Measurements from ENCODE around the gene CCDC86.

GRCh38 chr11:60868682-60869450 is 27.0 kb downstream of the CCDC86 start:
- TF ChIP-seq NFATC3 (IDR thresholded peaks at IDR 0.05) (no peak), ATF3 (IDR thresholded peaks at IDR 0.05) (no peak), ATF3 (CRISPR knock-in tag; conservative IDR thresholded peaks at IDR 0.05) (no peak), GABPA (tag; conservative IDR thresholded peaks at IDR 0.05; ENCODE audit: low read depth) (no peak), ATF2 (CRISPR knock-in tag; IDR thresholded peaks at IDR 0.05) (no peak), ZNF184 (CRISPR knock-in tag; IDR thresholded peaks at IDR 0.05) (no peak), POLR2A (conservative IDR thresholded peaks at IDR 0.05) (no peak), USF2 (CRISPR knock-in tag; IDR thresholded peaks at IDR 0.05) (no peak), CTCF (IDR thresholded peaks at IDR 0.05 in 2 of 3, conservative IDR thresholded peaks at IDR 0.05 in 1 of 3; ENCODE audit: insufficient read depth in 2 of 3, low read depth in 1 of 3, low read length in 3 of 3) (no peak)
